ENCODE data around the gene OVCH1.

DNA sequence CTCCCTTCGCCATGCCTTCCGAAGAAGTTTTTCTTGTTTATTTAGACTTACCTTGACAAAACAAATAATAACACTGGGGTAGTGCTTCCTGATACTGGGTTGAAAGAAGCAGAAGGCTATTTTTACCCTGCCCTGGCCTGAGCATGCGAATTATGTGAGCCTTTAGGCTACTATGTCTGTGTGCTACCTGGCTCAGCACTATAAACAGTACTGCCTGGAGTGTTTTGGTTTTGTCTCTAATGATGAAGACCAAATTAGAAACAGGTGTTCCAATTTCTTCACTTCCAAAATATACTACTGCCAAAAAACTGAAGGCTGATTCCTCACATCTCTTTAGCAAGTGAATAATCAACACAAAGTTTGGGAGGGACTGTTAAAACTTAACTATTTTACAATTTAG lies 7.6 kb upstream of the OVCH1 start:
- TF ChIP-seq, protein P1, sequence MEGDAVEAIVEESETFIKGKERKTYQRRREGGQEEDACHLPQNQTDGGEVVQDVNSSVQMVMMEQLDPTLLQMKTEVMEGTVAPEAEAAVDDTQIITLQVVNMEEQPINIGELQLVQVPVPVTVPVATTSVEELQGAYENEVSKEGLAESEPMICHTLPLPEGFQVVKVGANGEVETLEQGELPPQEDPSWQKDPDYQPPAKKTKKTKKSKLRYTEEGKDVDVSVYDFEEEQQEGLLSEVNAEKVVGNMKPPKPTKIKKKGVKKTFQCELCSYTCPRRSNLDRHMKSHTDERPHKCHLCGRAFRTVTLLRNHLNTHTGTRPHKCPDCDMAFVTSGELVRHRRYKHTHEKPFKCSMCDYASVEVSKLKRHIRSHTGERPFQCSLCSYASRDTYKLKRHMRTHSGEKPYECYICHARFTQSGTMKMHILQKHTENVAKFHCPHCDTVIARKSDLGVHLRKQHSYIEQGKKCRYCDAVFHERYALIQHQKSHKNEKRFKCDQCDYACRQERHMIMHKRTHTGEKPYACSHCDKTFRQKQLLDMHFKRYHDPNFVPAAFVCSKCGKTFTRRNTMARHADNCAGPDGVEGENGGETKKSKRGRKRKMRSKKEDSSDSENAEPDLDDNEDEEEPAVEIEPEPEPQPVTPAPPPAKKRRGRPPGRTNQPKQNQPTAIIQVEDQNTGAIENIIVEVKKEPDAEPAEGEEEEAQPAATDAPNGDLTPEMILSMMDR (IDR thresholded peaks at IDR 0.05): no peak
- TF ChIP-seq POLR2A (IDR thresholded peaks at IDR 0.05): no peak
